NB4 (cell line): ENCODE results near the gene SULF2.

Source experiments
- DNase-seq: peaks from one replicate; pipeline ENCODE4 v3.0.0; 2010; ENCODE audit warnings: low read depth
- H3K4me3 ChIP-seq: one replicate; pipeline ENCODE4 v1.5.1; 2011; ENCODE audit warnings: mild to moderate bottlenecking, low read depth, low read length, moderate library complexity
- CTCF ChIP-seq: IDR thresholded peaks from one replicate; pipeline ENCODE4 v1.5.1; 2012; ENCODE audit warnings: low read depth, low read length
- MAX ChIP-seq: IDR thresholded peaks from 2 replicates; pipeline ENCODE4 v1.6.1; 2011; ENCODE audit warnings: low read depth, low read length
- MYC ChIP-seq: IDR thresholded peaks from 2 replicates; pipeline ENCODE4 v1.6.1; 2011; ENCODE audit warnings: low read depth, low read length
- POLR2A ChIP-seq: IDR thresholded peaks from 2 replicates; pipeline ENCODE4 v1.6.1; 2011; ENCODE audit warnings: mild to moderate bottlenecking; ENCODE audit not compliant: insufficient read length; ENCODE audit errors: extremely low read depth

SULF2 gene

GRCh38 chr20:47818466-47818865 is 33.2 kb upstream of the SULF2 start:
- no peak for DNase-seq
- TF ChIP-seq MYC (no peak), POLR2A (no peak), CTCF (no peak), MAX (no peak)
- no peak overlapping the region for H3K4me3 ChIP-seq

GRCh38 chr20:47818016-47818415 is 32.7 kb upstream of the SULF2 start:
- no peak overlapping the region for H3K4me3 ChIP-seq

GRCh38 chr20:47817573-47817972 is 32.3 kb upstream of the SULF2 start:
- DNase-seq, result no peak
- TF ChIP-seq POLR2A (no peak), MAX (no peak), MYC (no peak), CTCF (no peak)
- no peak overlapping the region for H3K4me3 ChIP-seq

More at GRCh38 chr20:47818016-47818415, 32.7 kb upstream of the SULF2 start:
- DNase-seq, result no peak
- TF ChIP-seq CTCF (no peak), MYC (no peak), POLR2A (no peak), MAX (no peak)

- DNase-seq, result no peak
- H3K4me3 ChIP-seq, result no peak overlapping the region
- TF ChIP-seq POLR2A (no peak), MYC (no peak), CTCF (no peak), MAX (no peak)
Measured at GRCh38 chr20:47816487-47817451, 31.5 kb upstream of the SULF2 start.

GRCh38 chr20:47815866-47816265 is 30.6 kb upstream of the SULF2 start:
- no peak overlapping the region for H3K4me3 ChIP-seq
- no peak for TF ChIP-seq MAX
- no peak for TF ChIP-seq POLR2A
- no peak for TF ChIP-seq MYC
- TF ChIP-seq CTCF, result no peak
- no peak for DNase-seq
